MM.1S (cell line): ENCODE measurements around the gene TMEM79.

Experiments used
- DNase-seq: peaks from one replicate; pipeline ENCODE4 v3.0.0-alpha.2; 2015
- H2AFZ ChIP-seq: fragments of 300-600 bp; sonication (generic); 2 replicates; pipeline ENCODE4 v1.6.0; 2016; ENCODE audit warnings: antibody characterized with exemption, low read length
- H3F3A ChIP-seq: fragments of 300-600 bp; sonication (generic); 2 replicates; pipeline ENCODE4 v1.6.1; 2016; ENCODE audit warnings: mild to moderate bottlenecking, antibody characterized with exemption, low read length, moderate library complexity, mixed read lengths; ENCODE audit not compliant: insufficient read depth
- H3K27ac ChIP-seq: fragments of 300-600 bp; sonication (generic); 2 replicates; pipeline ENCODE4 v1.5.1; 2016; ENCODE audit warnings: mild to moderate bottlenecking, low read length
- H3K27me3 ChIP-seq: fragments of 300-600 bp; sonication (generic); replicated peaks from 2 replicates; pipeline ENCODE4 v1.6.0; 2016; ENCODE audit warnings: low read length; ENCODE audit not compliant: insufficient read depth
- H3K36me3 ChIP-seq: fragments of 300-600 bp; sonication (generic); replicated peaks from 2 replicates; pipeline ENCODE4 v1.6.1; 2016; ENCODE audit warnings: mild to moderate bottlenecking, low read length, mixed read lengths; ENCODE audit not compliant: insufficient read depth
- H3K4me1 ChIP-seq: fragments of 300-600 bp; sonication (generic); 2 replicates; pipeline ENCODE4 v1.6.1; 2016; ENCODE audit warnings: low read length, mixed read lengths
- H3K4me2 ChIP-seq: fragments of 300-600 bp; sonication (generic); 2 replicates; pipeline ENCODE4 v1.6.0; 2016; ENCODE audit warnings: low read depth, low read length
- H3K4me3 ChIP-seq: fragments of 300-600 bp; sonication (generic); 2 replicates; pipeline ENCODE4 v1.5.1; 2016; ENCODE audit warnings: low read length, mixed read lengths
- H3K79me2 ChIP-seq: fragments of 300-600 bp; sonication (generic); 2 replicates; pipeline ENCODE4 v1.6.1; 2016; ENCODE audit warnings: mixed run types, low read length, mixed read lengths
- H3K9ac ChIP-seq: fragments of 300-600 bp; sonication (generic); 2 replicates; pipeline ENCODE4 v1.6.1; 2016; ENCODE audit warnings: low read length, mixed read lengths
- H3K9me2 ChIP-seq: fragments of 300-600 bp; sonication (generic); replicated peaks from 2 replicates; pipeline ENCODE4 v1.6.1; 2016; ENCODE audit warnings: mild to moderate bottlenecking, low read length, mixed read lengths; ENCODE audit not compliant: insufficient read depth
- H3K9me3 ChIP-seq: fragments of 300-600 bp; sonication (generic); replicated peaks from 2 replicates; pipeline ENCODE4 v1.6.1; 2016; ENCODE audit warnings: mild to moderate bottlenecking, low read length, mixed read lengths; ENCODE audit not compliant: insufficient read depth
- H4K20me1 ChIP-seq: fragments of 300-600 bp; sonication (generic); 2 replicates; pipeline ENCODE4 v1.6.1; 2016; ENCODE audit warnings: mild to moderate bottlenecking, low read length, moderate library complexity, mixed read lengths; ENCODE audit not compliant: insufficient read depth
- CTCF ChIP-seq: fragments of 300-600 bp; sonication (generic); IDR thresholded peaks from 2 replicates; pipeline ENCODE4 v1.5.1; 2016; ENCODE audit warnings: antibody characterized with exemption, low read length, mixed read lengths
- EZH2 ChIP-seq: fragments of 300-600 bp; sonication (generic); optimal IDR thresholded peaks from 2 replicates; pipeline ENCODE3; 2017; ENCODE audit warnings: low read depth, mild to moderate bottlenecking, antibody characterized with exemption, low read length, mixed read lengths
- EZH2phosphoT487 ChIP-seq: fragments of 300-600 bp; sonication (generic); IDR thresholded peaks from 2 replicates; pipeline ENCODE4 v1.6.1; 2018; ENCODE audit warnings: antibody characterized with exemption, low read length

TMEM79 gene

GRCh38 chr1:156253634-156254033 lies 30.5 kb upstream of the TMEM79 start:
- H3K27me3 ChIP-seq = no peaks in the 10 kb centered on the region
- H3K9me2 ChIP-seq = no peaks in the 10 kb centered on the region
- TF ChIP-seq CTCF (no peak), EZH2phosphoT487 (no peak), EZH2 (no peak)
- H3K4me1 ChIP-seq = no peaks in the 10 kb centered on the region
- no peak overlapping the region for H3K27ac ChIP-seq
- peaks cover 6% of the 10 kb centered on the region; the same call in 1 of the 2 replicates for H3F3A ChIP-seq
- H3K36me3 ChIP-seq = peaks cover 29% of the 10 kb centered on the region
- H3K9ac ChIP-seq = no peak overlapping the region
- no peak overlapping the region for H3K4me2 ChIP-seq
- DNase-seq = no peak
- H3K9me3 ChIP-seq = no peaks in the 10 kb centered on the region
- H2AFZ ChIP-seq = no peak overlapping the region
- no peaks in the 10 kb centered on the region for H4K20me1 ChIP-seq
- H3K79me2 ChIP-seq = no peaks in the 10 kb centered on the region
- H3K4me3 ChIP-seq = no peak overlapping the region

- no peaks in the 10 kb centered on the region for H3K4me1 ChIP-seq
- no peaks in the 10 kb centered on the region for H3K27me3 ChIP-seq
- H3K36me3 ChIP-seq = peaks cover 30% of the 10 kb centered on the region
- no peak for DNase-seq
- no peak overlapping the region for H2AFZ ChIP-seq
- H3K27ac ChIP-seq = no peak overlapping the region
- 0 out of 2 replicates have a peak, but pooled peaks cover 3% of the 10 kb centered on the region for H3K79me2 ChIP-seq
- no peak for TF ChIP-seq EZH2phosphoT487
- no peak for TF ChIP-seq CTCF
- TF ChIP-seq EZH2 = no peak
- no peaks in the 10 kb centered on the region; the same call in 1 of the 2 replicates for H3F3A ChIP-seq
- no peaks in the 10 kb centered on the region for H3K9me3 ChIP-seq
- H3K4me2 ChIP-seq = no peak overlapping the region
- H3K4me3 ChIP-seq = no peak overlapping the region
- no peak overlapping the region for H3K9ac ChIP-seq
- no peaks in the 10 kb centered on the region for H3K9me2 ChIP-seq
- H4K20me1 ChIP-seq = no peaks in the 10 kb centered on the region
Observed at GRCh38 chr1:156257711-156258110, 26.4 kb upstream of the TMEM79 start.

GRCh38 chr1:156258859-156259258 lies 25.3 kb upstream of the TMEM79 start:
- Histone ChIP-seq H3K4me3 (no peak overlapping the region), H3K9me2 (no peaks in the 10 kb centered on the region), H3K27ac (no peak overlapping the region), H3K4me2 (no peak overlapping the region), H2AFZ (no peak overlapping the region), H3K9ac (no peak overlapping the region), H3K4me1 (no peaks in the 10 kb centered on the region), H3F3A (no peaks in the 10 kb centered on the region), H4K20me1 (no peaks in the 10 kb centered on the region), H3K27me3 (no peaks in the 10 kb centered on the region), H3K9me3 (no peaks in the 10 kb centered on the region), H3K79me2 (0 out of 2 replicates have a peak, but pooled peaks cover 3% of the 10 kb centered on the region), H3K36me3 (peaks cover 32% of the 10 kb centered on the region)
- DNase-seq = no peak
- no peak for TF ChIP-seq EZH2phosphoT487
- TF ChIP-seq CTCF = no peak
